WERI-Rb-1 (cell line): ENCODE data around the gene PHF5A.

Source experiments
- DNase-seq: peaks from one replicate; pipeline ENCODE4 v3.0.0-alpha.2; 2020
- H3K27ac ChIP-seq: fragments of 250-450 bp; sonication (Bioruptor Pico); 2 replicates; pipeline ENCODE4 v1.5.1; 2020; ENCODE audit warnings: mild to moderate bottlenecking, moderate library complexity
- H3K27me3 ChIP-seq: fragments of 250-450 bp; sonication (Bioruptor Pico); 2 replicates; pipeline ENCODE4 v1.5.1; 2021; ENCODE audit warnings: mild to moderate bottlenecking, low read depth, moderate library complexity; ENCODE audit not compliant: insufficient read depth, severe bottlenecking
- H3K36me3 ChIP-seq: fragments of 250-450 bp; sonication (Bioruptor Pico); 2 replicates; pipeline ENCODE4 v1.5.1; 2020; ENCODE audit warnings: mild to moderate bottlenecking, moderate library complexity
- H3K4me3 ChIP-seq: 2 replicates; pipeline ENCODE4 v1.5.1; 2011; ENCODE audit warnings: low read depth, mild to moderate bottlenecking, control low read depth, low read length
- H3K9me3 ChIP-seq: fragments of 250-450 bp; sonication (Bioruptor Pico); 2 replicates; pipeline ENCODE4 v1.5.1; 2021; ENCODE audit warnings: mild to moderate bottlenecking, moderate library complexity; ENCODE audit not compliant: severe bottlenecking
- CTCF ChIP-seq: IDR thresholded peaks from 2 replicates; pipeline ENCODE4 v1.5.1; 2011; ENCODE audit warnings: low read depth, mild to moderate bottlenecking, control low read depth, inconsistent platforms, low read length

PHF5A gene

GRCh38 chr22:41504816-41505215, 36.3 kb upstream of the PHF5A start:
- TF ChIP-seq CTCF, result no peak
- Histone ChIP-seq H3K9me3 (no peaks in the 10 kb centered on the region), H3K36me3 (peaks cover 42% of the 10 kb centered on the region), H3K4me3 (no peak overlapping the region), H3K27ac (no peak overlapping the region), H3K27me3 (no peaks in the 10 kb centered on the region)
- no peak for DNase-seq

- H3K4me3 ChIP-seq, result no peak overlapping the region
- H3K27me3 ChIP-seq, result no peaks in the 10 kb centered on the region
- no peak overlapping the region for H3K27ac ChIP-seq
- no peak for TF ChIP-seq CTCF
- peaks cover 45% of the 10 kb centered on the region for H3K36me3 ChIP-seq
- no peak for DNase-seq
- H3K9me3 ChIP-seq, result no peaks in the 10 kb centered on the region
These were observed 35.9 kb upstream of the PHF5A start for GRCh38 chr22:41504397-41504796.

- H3K4me3 ChIP-seq, result no peak overlapping the region
These were observed 32.7 kb upstream of the PHF5A start for GRCh38 chr22:41501209-41501608.

GRCh38 chr22:41500303-41500702, 31.8 kb upstream of the PHF5A start:
- H3K27ac ChIP-seq, result no peak overlapping the region
- no peaks in the 10 kb centered on the region for H3K27me3 ChIP-seq
- TF ChIP-seq CTCF, result no peak
- no peak for DNase-seq
- H3K36me3 ChIP-seq, result peaks cover 27% of the 10 kb centered on the region
- H3K4me3 ChIP-seq, result no peak overlapping the region
- H3K9me3 ChIP-seq, result no peaks in the 10 kb centered on the region

More at GRCh38 chr22:41501209-41501608, 32.7 kb upstream of the PHF5A start:
- Histone ChIP-seq H3K27ac (no peak overlapping the region), H3K9me3 (no peaks in the 10 kb centered on the region), H3K36me3 (peaks cover 27% of the 10 kb centered on the region), H3K27me3 (no peaks in the 10 kb centered on the region)
- peak; percentile 46 for DNase-seq
- peak; percentile 66 for TF ChIP-seq CTCF

- H3K9me3 ChIP-seq, result no peaks in the 10 kb centered on the region
- peaks cover 27% of the 10 kb centered on the region for H3K36me3 ChIP-seq
- H3K27me3 ChIP-seq, result no peaks in the 10 kb centered on the region
- TF ChIP-seq CTCF, result no peak
- no peak overlapping the region for H3K4me3 ChIP-seq
- DNase-seq, result no peak
- H3K27ac ChIP-seq, result no peak overlapping the region
These were observed 31.3 kb upstream of the PHF5A start for GRCh38 chr22:41499624-41500280.

GRCh38 chr22:41498303-41498835, 29.9 kb upstream of the PHF5A start:
- Histone ChIP-seq H3K9me3 (no peaks in the 10 kb centered on the region), H3K27ac (no peak overlapping the region), H3K36me3 (peaks cover 27% of the 10 kb centered on the region), H3K4me3 (no peak overlapping the region), H3K27me3 (no peaks in the 10 kb centered on the region)
- TF ChIP-seq CTCF, result no peak
- DNase-seq, result no peak
